ENCODE results near the gene CD37. TPM values are rescaled to one million over a fixed set of nuclear protein-coding genes. Genes with fewer than 3 reads are reported as not detected.
"Not testable (repeated sequence)": the region's sequence is repeated elsewhere in the genome, so short reads cannot be mapped to it uniquely, and the experiment has no call there.

The CD37 gene
- total RNA-seq, 1 donor from 2014 or later, result 134 TPM

DNA sequence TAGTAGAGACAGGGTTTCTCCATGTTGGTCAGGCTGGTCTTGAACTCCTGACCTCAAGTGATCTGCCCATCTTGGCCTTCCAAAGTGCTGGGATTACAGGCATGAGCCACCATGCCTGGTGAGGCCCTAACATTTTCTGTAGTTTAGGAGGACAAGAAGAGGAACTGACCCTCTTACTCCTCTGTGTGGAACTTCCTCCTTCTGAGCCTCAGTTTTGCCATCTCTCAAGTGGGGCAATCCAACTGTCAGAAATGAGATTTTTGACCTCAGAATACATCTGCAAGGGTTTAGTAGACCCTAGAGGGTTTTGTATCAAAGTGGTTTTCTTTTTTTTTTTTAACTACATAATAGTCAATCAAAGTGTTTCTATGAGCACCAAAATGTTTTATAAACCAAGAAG is 30.9 kb downstream of the CD37 start:
- peaks cover 3% of the 10 kb centered on the region for H3K9me3 Mint-ChIP-seq
- no peak overlapping the region for H3K27ac Mint-ChIP-seq
- peaks cover 10% of the 10 kb centered on the region for H3K4me1 Mint-ChIP-seq
- no peak overlapping the region for H3K4me3 Mint-ChIP-seq
- peaks cover 19% of the 10 kb centered on the region for H3K27me3 Mint-ChIP-seq
- peaks cover 3% of the 10 kb centered on the region for H3K36me3 Mint-ChIP-seq (ENCODE audit: low read depth)
- intact Hi-C loops (cut with micrococcal nuclease), result no loop called here
- DNase-seq, result no peak

- intact Hi-C loops (cut with micrococcal nuclease), result no loop called here
- no peak for DNase-seq
- Mint-ChIP-seq H3K4me1 (peaks cover 2% of the 10 kb centered on the region), H3K36me3 (ENCODE audit: low read depth) (peaks cover 3% of the 10 kb centered on the region), H3K4me3 (no peak overlapping the region), H3K9me3 (peaks cover 3% of the 10 kb centered on the region), H3K27ac (no peak overlapping the region), H3K27me3 (peaks cover 10% of the 10 kb centered on the region)
Measured at GRCh38 chr19:49368711-49369358, 33.6 kb downstream of the CD37 start.

- intact Hi-C loops (cut with micrococcal nuclease), result no loop called here
- no peak for DNase-seq
- Mint-ChIP-seq H3K36me3 (ENCODE audit: low read depth) (peaks cover 3% of the 10 kb centered on the region), H3K4me1 (no peaks in the 10 kb centered on the region), H3K9me3 (peaks cover 3% of the 10 kb centered on the region), H3K27ac (no peak overlapping the region), H3K4me3 (no peak overlapping the region), H3K27me3 (peaks cover 2% of the 10 kb centered on the region)
Measured at GRCh38 chr19:49371184-49371583, 36.0 kb downstream of the CD37 start.

- DNase-seq; intact Hi-C loops (cut with micrococcal nuclease); H3K4me3 Mint-ChIP-seq; H3K27me3 Mint-ChIP-seq; H3K4me1 Mint-ChIP-seq; H3K9me3 Mint-ChIP-seq; H3K36me3 Mint-ChIP-seq (ENCODE audit: low read depth); H3K27ac Mint-ChIP-seq: not testable (repeated sequence)
Measured at GRCh38 chr19:49373174-49373573, 38.0 kb downstream of the CD37 start.

- H3K27me3 Mint-ChIP-seq, result peaks cover 4% of the 10 kb centered on the region
- no peak overlapping the region for H3K27ac Mint-ChIP-seq
- H3K9me3 Mint-ChIP-seq, result peaks cover 3% of the 10 kb centered on the region
- DNase-seq, result no peak
- no peaks in the 10 kb centered on the region for H3K4me1 Mint-ChIP-seq
- H3K36me3 Mint-ChIP-seq (ENCODE audit: low read depth), result no peaks in the 10 kb centered on the region
- intact Hi-C loops (cut with micrococcal nuclease), result no loop called here
- H3K4me3 Mint-ChIP-seq, result no peak overlapping the region
Measured at GRCh38 chr19:49374665-49375434, 39.6 kb downstream of the CD37 start.

- H3K27ac Mint-ChIP-seq, result no peak overlapping the region
- intact Hi-C loops (cut with micrococcal nuclease), result no loop called here
- H3K27me3 Mint-ChIP-seq, result peaks cover 14% of the 10 kb centered on the region
- H3K9me3 Mint-ChIP-seq, result peaks cover 7% of the 10 kb centered on the region
- DNase-seq, result no peak
- no peak overlapping the region for H3K4me3 Mint-ChIP-seq
- H3K36me3 Mint-ChIP-seq (ENCODE audit: low read depth), result no peaks in the 10 kb centered on the region
- H3K4me1 Mint-ChIP-seq, result no peaks in the 10 kb centered on the region
Measured at GRCh38 chr19:49378512-49378911, 43.3 kb downstream of the CD37 start.

- peaks cover 10% of the 10 kb centered on the region for H3K9me3 Mint-ChIP-seq
- no peak overlapping the region for H3K27ac Mint-ChIP-seq
- H3K4me1 Mint-ChIP-seq, result no peaks in the 10 kb centered on the region
- H3K27me3 Mint-ChIP-seq, result peaks cover 17% of the 10 kb centered on the region
- no peaks in the 10 kb centered on the region for H3K36me3 Mint-ChIP-seq (ENCODE audit: low read depth)
- no peak for DNase-seq
- intact Hi-C loops (cut with micrococcal nuclease), result no loop called here
- no peak overlapping the region for H3K4me3 Mint-ChIP-seq
Measured at GRCh38 chr19:49380391-49380790, 45.2 kb downstream of the CD37 start.

GRCh38 chr19:49382639-49383038 is 47.4 kb downstream of the CD37 start:
- intact Hi-C loops (cut with micrococcal nuclease), result no loop called here
- no peaks in the 10 kb centered on the region for H3K36me3 Mint-ChIP-seq (ENCODE audit: low read depth)

GRCh38 chr19:49383599-49383998 is 48.4 kb downstream of the CD37 start:
- intact Hi-C loops (cut with micrococcal nuclease), result no loop called here
- H3K36me3 Mint-ChIP-seq (ENCODE audit: low read depth), result no peaks in the 10 kb centered on the region
- H3K9me3 Mint-ChIP-seq, result peaks cover 10% of the 10 kb centered on the region
- no peak overlapping the region for H3K27ac Mint-ChIP-seq
- no peaks in the 10 kb centered on the region for H3K4me1 Mint-ChIP-seq
- H3K4me3 Mint-ChIP-seq, result no peak overlapping the region
- H3K27me3 Mint-ChIP-seq, result peaks cover 17% of the 10 kb centered on the region
- no peak for DNase-seq

More at GRCh38 chr19:49382639-49383038, 47.4 kb downstream of the CD37 start:
- no peak for DNase-seq
- Mint-ChIP-seq H3K27ac (no peak overlapping the region), H3K4me1 (no peaks in the 10 kb centered on the region), H3K4me3 (no peak overlapping the region), H3K27me3 (peaks cover 19% of the 10 kb centered on the region), H3K9me3 (peaks cover 10% of the 10 kb centered on the region)

DNA sequence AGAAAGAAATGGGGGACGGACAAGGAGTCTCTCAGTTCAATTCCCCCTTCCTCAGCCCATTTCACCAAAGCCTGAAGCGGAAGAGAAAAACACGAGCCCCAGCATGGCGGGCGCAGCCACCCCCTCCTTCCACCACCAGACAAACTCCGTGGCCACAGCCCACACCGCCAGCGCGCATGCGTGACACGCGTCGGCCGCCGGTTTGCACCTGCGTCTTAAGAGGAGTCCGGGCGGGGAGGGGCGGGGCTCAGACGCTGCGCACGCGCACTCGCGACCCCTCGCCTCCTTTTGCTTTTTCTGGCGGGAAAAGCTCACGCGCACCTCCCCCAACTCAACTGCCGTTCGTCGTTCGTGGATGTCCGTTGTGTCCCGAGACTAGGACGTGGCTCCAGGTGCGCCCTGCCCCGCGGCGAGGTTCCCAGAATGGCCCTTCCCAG is 52.7 kb downstream of the CD37 start, which contains the start of gene KASH5:
Gene KASH5 (plus strand): TSS at position 314 of the 437 bp plus-strand sequence. CDS start 2,635 bp downstream, outside the sequence.
- peak; percentile 90 for DNase-seq
- peaks cover 2% of the 10 kb centered on the region for H3K36me3 Mint-ChIP-seq (ENCODE audit: low read depth)
- H3K4me1 Mint-ChIP-seq, result peaks cover 9% of the 10 kb centered on the region
- intact Hi-C loops (cut with micrococcal nuclease), result no loop called here
- peaks cover 9% of the 10 kb centered on the region for H3K27me3 Mint-ChIP-seq
- H3K9me3 Mint-ChIP-seq, result peaks cover 4% of the 10 kb centered on the region
- peak within 1 kb of the TSS; percentile 53 for H3K4me3 Mint-ChIP-seq
- peak within 1 kb of the TSS; percentile 67 for H3K27ac Mint-ChIP-seq

GRCh38 chr19:49389406-49389805 is 54.2 kb downstream of the CD37 start:
- H3K4me1 Mint-ChIP-seq, result peaks cover 9% of the 10 kb centered on the region
- H3K27ac Mint-ChIP-seq, result peak overlapping the region; percentile 29
- intact Hi-C loops (cut with micrococcal nuclease), result no loop called here
- peaks cover 2% of the 10 kb centered on the region for H3K36me3 Mint-ChIP-seq (ENCODE audit: low read depth)
- H3K9me3 Mint-ChIP-seq, result no peaks in the 10 kb centered on the region
- H3K27me3 Mint-ChIP-seq, result peaks cover 5% of the 10 kb centered on the region
- DNase-seq, result no peak
- no peak overlapping the region for H3K4me3 Mint-ChIP-seq

Other genes with a start within 250 kb of the CD37 start
- gene SNRNP70, start 250.0 kb upstream of the CD37 start, total RNA-seq, result 270 and 281 TPM in 2 replicates
- gene LIN7B, start 221.0 kb upstream of the CD37 start, total RNA-seq, result 5.4 and 6.0 TPM in 2 replicates
- 2.0 and 2.5 TPM in 2 replicates for gene C19orf73, start 216.3 kb upstream of the CD37 start, total RNA-seq
- gene PPFIA3, start 215.9 kb upstream of the CD37 start, total RNA-seq, result 4.5 and 5.0 TPM in 2 replicates
- not detected in 2 replicates for gene HRC, start 180.0 kb upstream of the CD37 start, total RNA-seq
- gene TRPM4, start 177.6 kb upstream of the CD37 start, total RNA-seq, result 1.4 and 1.8 TPM in 2 replicates
- gene SLC6A16, start 10.2 kb upstream of the CD37 start, total RNA-seq, result 0.69 and 1.3 TPM in 2 replicates
- not detected in 2 replicates for gene TEAD2, start 27.0 kb downstream of the CD37 start, total RNA-seq
- gene DKKL1, start 28.5 kb downstream of the CD37 start, total RNA-seq, result not detected in 2 replicates
- gene KASH5, start 52.8 kb downstream of the CD37 start, total RNA-seq, result 0.24 TPM in 1 of 2 replicates, not detected in the other
- not detected in 2 replicates for gene PTH2, start 88.0 kb downstream of the CD37 start, total RNA-seq
- gene GFY, start 90.0 kb downstream of the CD37 start, total RNA-seq, result not detected in 2 replicates
- 0.12 and 0.54 TPM in 2 replicates for gene SLC17A7, start 106.1 kb downstream of the CD37 start, total RNA-seq
- 134 and 135 TPM in 2 replicates for gene PIH1D1, start 116.4 kb downstream of the CD37 start, total RNA-seq
- 27.2 and 28.4 TPM in 2 replicates for gene ALDH16A1, start 117.8 kb downstream of the CD37 start, total RNA-seq
- gene FLT3LG, start 138.8 kb downstream of the CD37 start, total RNA-seq, result 51.8 and 57.6 TPM in 2 replicates
- gene RPL13A, start 152.2 kb downstream of the CD37 start, total RNA-seq, result 3,031 and 3,032 TPM in 2 replicates
- 2,059 and 2,078 TPM in 2 replicates for gene RPS11, start 161.0 kb downstream of the CD37 start, total RNA-seq
- 0.99 and 1.1 TPM in 2 replicates for gene FCGRT, start 177.3 kb downstream of the CD37 start, total RNA-seq
- 2.0 and 4.3 TPM in 2 replicates for gene RCN3, start 192.6 kb downstream of the CD37 start, total RNA-seq
- gene NOSIP, start 245.2 kb downstream of the CD37 start, total RNA-seq, result 66.1 and 68.5 TPM in 2 replicates
- gene PRRG2, start 245.9 kb downstream of the CD37 start, total RNA-seq, result 0.56 and 1.0 TPM in 2 replicates

All from activated CD4-positive, alpha-beta T cell treated with anti-CD3 and anti-CD28 coated beads, Interleukin-2, amount 10 ng/mL, durations not matched to agents 24 days and 14 days (primary cell).